Hematopoietic multipotent progenitor cell treated with erythropoietin and hydrocortisone succinate and interleukin-3 and kit ligand, for 8 days (in vitro differentiated cells): ENCODE measurements around the gene RPL26.
"Not testable (repeated sequence)": the region's sequence is repeated elsewhere in the genome, so short reads cannot be mapped to it uniquely, and the experiment has no call there.

Experiments used
- DNase-seq: peaks from one replicate; pipeline ENCODE4 v3.0.0-alpha.2; 2015

Gene RPL26

DNA sequence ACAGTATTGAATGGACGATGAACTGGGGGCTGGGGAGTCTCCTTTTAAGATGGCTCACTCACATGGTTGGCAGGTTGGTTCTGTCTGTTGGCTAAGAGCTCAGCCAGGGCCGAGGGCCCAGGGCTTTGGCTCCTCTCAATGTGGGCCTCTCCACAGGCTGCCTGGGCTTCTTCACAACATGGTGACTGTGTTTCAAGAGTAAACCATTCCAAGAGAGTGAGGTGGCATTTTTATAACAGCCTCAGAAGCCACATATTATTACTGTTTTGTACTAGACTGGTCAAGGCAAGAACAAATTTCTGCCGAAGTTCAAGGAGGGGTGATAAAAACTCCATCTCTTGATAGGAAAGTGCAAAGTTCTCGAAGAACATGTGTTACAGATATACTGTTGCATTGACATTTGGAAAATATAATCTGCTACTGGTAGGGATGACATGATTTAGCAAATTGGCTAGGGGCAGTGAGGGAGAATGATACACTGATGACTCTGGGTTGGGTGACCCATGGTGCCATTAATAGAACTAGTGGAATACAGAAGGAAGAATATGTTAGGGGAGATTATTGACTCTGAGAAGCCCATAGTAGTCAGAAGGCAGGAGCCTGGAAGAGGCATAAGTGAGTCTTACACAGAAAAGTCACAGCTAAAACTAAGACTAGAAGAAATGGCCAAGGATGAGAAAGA is 20.2 kb downstream of the RPL26 start:
- DNase-seq: no peak

DNA sequence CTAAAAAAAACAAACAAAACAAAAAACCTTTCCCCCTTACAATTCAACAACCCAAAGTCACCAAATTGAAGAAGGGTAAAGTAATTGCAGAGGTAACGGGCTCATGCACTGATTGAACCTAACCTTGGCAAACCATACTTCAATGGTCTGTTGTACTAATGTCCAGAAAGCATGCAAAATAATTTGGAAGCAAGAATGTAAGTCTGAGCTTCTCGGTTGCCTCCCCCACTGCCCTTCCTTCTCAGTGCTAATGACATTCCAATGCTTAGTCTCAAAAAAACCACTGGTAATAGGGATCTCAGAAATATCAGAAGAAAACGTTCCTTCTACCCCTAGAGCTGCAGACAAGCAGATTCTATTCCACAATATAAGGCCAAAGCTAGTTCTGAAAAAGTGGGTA is 22.2 kb downstream of the RPL26 start:
- DNase-seq: no peak

DNA sequence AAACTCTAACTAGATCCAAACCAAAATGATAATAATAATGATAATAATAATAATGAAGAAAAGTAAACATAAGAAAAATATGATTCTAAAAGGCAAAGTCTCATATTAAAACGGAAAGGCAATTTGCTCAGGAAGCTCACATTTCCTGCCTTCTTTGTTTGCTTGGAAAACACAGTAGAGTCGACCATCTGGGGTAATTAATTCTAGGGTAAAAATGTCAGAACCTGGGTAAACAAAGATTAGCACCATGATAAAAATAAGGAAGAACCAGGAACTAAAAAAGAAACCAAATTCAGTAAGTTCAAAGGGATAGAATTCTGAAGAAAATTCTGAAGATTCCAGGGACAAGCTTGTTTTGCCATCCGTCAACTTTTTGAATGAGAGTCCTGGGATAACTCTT is 22.7 kb downstream of the RPL26 start:
- DNase-seq: no peak

DNA sequence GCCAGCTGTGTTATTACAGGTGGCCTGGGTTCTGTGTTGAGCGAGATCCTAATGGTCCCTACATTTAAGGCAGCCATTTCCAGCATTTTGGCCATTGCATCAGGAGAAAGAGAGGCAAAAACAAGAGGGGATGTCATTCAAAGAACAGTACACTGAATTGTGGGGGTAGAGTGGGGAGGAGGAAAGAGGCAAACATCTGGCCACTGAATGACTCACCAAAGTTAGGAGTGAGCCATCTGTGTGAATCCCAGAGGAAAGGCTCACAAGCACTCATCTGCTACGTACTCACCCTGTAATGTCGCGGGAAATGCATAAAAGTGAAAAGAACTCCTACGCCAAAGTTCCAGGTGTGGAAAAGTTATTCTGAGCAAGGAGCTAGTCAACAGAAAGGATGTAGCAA is 23.2 kb downstream of the RPL26 start:
- no peak for DNase-seq

DNA sequence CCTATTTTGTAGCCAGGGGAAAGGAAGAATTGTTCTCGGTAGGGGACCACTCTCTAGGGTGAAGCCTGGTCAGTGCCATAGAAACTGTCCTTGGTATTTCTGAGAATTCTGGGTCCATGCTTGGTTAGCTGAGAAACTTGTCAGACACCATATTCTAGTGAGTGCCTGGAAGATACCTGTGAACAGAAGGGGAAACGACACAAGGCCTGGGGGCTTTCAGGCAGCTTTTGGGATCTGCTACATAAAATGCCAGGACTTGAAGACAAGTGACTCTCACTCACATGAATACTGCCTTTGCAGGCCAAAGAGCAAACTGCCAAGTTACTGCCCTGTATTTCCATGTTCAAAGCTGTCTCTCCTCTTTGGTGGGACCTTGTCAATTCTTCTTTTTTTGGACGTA is 25.1 kb downstream of the RPL26 start:
- DNase-seq: no peak

DNA sequence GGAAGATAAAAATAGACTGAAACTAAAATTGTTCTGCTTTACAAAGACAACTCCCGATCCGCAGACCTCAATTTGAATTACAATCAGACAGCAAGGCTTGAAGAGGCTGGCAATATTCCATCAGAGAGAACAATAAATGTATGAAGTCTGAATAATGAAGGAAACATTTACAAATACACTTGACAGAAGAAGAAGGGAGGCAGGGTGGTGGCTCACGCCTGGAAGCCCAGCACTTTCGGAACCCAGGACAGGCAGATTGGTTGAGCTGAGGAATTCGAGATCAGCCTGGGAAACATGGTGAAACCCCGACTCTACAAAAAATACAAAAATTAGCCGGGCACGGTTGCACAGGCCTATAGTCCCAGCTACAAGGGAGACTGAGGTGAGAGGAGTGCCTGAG is 28.8 kb downstream of the RPL26 start:
- DNase-seq: no peak

DNA sequence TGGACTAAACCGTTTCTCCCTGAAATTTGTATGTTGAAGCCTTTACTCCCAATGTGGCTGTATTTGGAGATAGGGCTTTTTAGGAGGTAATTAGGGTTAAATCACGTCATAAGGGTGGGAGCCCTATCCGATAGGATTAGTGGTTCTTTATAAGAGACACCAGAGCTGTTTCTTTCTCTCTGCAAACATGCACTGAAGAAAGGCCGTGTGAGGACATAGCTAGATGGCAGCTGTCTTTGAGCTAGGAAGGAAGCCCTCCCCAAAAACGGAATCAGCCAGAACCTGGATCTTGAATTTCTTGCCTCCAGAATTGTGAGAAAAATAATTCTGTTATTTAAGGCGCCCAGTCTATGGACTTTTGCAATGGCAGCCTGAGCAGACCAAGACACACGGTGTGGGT is 29.3 kb downstream of the RPL26 start:
- no peak for DNase-seq

DNA sequence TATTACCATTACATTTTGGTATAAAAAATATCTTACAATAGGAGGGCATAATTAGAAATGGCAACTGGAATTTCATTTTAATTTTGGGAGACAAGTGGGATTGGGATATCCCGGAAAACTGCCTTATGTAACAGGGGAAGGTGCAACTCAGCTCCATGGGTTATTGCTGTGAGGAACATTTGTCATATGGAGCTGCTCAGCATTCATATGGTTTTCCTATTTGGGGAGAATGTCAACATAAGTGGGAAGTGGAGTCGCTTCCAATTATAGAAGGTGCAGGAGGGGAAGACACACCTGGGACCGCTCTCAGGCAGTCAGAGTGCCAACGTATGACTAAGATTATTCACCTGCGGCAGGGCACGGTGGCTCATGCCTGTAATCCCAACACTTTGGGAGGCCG is 32.7 kb downstream of the RPL26 start:
- DNase-seq: no peak

DNA sequence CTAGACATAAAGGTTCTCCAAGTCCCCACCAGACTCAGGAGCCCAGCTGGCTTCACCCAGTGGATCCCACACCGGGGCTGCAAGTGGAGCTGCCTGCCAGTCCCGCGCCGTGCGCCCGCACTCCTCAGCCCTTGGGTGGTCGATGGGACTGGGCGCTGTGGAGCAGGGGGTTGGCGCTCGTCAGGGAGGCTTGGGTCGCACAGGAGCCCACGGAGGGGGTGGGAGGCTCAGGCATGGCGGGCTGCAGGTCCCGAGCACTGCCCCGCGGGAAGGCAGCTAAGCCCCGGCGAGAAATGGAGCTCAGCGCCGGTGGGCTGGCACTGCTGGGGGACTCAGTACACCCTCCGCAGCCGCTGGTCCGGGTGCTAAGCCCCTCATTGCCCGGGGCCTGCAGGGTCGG is 36.0 kb downstream of the RPL26 start:
- not testable (repeated sequence) for DNase-seq

DNA sequence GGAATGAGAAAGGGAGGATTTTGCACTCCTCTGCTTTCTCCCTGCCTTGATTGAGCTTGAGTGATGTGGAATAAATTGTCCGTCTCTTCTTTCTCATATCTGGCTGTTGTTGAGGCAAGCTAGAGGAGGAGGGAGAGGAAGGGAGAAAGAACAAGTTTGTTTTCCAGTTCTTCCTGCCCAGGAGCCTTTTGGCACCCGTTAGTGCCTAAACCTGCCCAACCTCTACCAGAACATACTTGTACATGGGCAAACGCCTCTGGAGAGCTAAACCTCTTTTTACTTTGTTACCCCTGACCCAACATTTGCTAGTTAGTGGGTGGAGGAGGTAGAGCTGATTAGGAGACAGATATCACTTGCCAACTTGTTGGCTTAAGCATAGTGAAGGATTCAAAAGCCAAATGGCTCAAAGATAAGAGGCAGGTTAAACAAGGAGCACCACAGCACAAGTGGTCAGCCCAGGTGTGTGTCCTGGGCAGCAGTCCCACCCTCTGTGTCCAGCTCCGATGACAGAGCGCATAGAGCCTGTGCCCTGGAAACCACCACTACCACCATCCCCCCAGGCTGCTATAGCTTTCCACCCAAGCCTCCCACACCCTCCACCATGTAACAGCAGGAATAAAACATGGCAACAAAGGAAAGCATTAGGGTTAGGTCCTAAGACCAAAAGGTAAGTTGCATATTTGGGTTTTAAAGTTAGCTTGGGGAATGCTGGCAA is 36.9 kb downstream of the RPL26 start:
- no peak for DNase-seq

DNA sequence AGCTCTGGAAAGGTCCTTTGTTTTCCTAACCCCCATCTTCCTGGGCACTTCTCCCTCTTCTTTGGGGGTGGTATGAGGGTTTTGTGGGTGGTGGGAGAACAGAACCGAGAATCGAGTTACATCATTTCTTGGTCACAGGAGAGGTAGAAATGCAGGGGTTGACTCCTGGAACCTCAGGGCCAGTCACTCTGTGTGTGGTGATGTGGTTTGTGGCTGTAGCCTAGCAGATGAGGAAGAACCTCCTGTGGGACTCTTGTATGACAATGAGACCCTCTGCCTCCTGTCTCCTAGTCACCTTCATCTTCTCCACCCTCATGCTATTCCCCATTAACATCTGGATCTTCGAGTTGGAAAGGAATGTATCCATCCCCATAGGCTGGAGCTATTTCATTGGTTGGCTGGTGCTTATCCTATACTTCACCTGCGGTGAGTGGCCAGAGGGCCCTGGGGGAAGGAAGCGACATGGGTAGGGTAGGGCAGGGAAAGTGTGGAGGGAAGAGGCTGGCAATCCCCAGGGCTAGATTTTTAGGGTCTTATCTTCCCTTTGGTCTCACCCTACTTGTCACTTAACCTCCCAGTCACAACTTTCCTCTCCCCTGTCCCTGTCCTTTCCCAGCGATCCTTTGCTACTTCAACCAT is 37.8 kb downstream of the RPL26 start:
- DNase-seq: no peak

DNA sequence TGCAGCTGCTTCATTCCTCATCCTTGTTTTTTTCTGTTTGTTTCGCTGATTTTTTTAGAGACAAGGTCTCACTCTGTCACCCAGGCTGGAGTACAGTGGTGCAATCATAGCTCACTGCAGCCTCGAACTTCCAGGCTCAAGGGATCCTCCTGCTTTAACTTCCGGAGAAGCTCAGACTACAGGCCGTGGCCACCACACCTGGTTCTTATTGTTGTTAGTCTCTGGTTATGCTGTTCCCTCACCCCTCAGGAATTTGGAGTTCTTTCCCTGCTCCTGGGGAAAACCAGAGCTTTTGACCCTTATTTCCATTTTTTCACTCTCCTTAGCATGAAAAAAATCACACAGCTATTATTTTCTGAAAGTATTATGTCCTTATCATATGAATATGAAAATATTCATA is 41.5 kb downstream of the RPL26 start:
- DNase-seq: no peak

DNA sequence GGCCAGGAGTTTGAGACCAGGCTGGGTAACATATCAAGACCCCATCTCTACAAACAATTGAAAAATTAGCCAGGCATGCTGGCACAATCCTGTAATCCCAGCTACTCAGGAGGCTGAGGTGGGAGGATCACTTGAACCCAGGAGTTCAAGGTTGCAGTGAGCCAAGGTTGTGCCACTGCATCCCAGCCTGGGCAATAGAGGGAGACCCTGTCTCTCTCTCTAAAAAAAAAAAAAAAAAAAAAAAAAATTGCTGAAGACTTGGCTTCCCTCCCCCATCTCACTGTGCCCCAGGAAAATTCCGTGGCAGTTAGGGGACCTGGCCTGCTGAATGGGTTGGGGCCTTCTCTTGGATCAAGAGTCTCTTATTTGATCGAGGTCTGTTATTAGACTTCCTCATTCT is 43.5 kb downstream of the RPL26 start, which contains the start of gene ODF4:
ODF4 (plus strand) TSS at position 301 of the 400 bp plus-strand sequence. CDS start 212 bp downstream, outside the sequence.
- no peak for DNase-seq

DNA sequence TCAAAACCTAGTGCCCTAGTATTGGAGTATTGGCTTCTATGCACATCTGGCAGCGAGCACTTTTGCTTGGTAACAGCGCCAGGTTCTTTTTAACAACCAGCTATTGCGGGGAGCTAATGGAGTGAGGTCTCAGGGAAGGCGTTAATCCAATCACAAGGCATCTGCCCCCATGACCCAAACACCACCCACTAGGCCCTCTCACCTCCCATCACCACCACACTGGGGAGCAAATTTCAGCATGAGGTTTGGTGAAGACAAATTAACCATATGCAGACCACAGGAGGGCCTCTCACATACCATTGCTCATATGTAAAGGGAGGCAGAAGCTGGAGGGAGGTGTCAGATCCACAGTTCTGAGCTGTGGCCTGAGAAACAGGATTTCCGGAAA is 44.2 kb downstream of the RPL26 start:
- no peak for DNase-seq

DNA sequence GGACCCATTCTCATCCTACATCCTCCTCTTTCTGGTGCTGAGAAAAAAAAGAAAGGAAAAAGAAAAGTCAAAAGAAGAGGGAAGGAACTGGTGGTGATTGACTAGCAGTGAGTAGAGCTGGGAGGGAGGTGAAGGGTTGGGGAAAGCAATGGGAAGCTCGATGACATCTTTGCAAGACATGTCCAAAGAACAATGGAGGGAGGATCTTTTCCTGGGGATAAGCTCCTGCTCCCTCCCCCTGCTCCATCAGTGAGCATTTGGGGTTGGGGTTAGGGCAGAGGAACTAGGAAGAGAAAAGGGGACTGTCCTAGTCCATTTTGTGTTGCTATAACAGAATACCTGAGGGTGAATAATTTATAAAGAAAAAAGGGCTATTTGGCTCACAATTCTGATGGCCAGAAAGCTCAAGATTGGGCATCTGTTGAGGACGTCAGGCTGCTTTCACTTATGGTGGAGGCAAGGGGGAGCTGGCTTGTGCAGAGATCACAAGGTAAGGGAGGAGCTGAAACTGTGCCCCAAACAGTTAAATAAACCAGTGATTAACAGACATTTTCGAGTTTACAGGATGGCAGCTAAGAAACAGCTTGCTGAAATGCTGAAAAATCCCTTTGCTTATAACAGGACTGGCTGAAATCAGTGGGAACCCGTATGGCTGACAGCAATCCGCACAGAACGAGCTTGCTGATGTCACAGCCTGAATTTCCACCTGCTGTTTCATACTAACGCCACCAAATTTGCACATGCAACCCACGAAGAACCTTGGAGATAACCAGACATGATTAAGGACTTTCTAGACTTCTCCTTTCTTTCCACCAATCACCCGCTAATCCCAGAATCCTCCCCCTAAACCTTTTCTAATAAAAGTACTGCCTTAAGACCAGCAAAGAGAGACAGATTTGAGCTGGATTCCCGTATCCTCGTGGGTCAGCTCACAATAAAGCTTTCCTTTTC is 44.9 kb downstream of the RPL26 start:
- DNase-seq: peak; percentile 38

DNA sequence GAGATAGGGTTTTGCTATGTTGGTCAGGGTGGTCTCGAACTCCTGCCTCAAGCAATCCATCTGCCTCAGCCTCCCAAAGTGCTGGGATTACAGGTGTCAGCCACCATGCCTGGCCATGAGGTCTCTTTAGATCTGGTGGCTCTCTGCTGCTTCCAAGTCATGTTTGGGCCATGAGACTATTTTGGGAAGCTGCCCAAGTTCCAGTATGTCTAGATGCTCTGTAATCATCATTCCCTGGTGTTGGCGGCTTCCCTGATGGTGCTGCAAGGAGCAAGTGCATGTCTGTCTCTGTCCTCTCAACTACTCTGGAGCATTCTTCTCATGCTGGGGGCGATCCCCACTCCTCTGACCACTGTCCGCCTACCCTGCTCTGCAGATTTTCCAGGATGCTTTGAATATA is 49.7 kb downstream of the RPL26 start:
- no peak for DNase-seq

DNA sequence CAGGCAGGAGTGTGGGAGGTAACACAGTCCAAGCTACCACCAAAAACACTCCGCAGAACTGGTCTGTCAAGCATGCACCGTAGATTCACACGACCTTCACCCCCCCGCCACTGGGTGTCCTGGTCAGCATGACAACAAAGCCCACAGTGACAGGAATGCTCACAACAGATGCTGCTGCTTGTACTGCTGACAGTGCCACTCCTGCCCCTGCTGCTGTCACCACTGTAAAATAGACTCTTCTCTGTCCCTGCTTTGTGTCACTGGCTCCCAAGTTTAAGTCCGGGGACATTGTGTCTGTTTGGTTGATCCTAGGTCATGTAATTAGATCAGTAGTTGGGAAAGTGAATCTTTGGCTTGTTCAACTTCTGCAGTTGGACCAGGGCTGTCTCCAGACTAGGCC is 50.3 kb downstream of the RPL26 start:
- no peak for DNase-seq

DNA sequence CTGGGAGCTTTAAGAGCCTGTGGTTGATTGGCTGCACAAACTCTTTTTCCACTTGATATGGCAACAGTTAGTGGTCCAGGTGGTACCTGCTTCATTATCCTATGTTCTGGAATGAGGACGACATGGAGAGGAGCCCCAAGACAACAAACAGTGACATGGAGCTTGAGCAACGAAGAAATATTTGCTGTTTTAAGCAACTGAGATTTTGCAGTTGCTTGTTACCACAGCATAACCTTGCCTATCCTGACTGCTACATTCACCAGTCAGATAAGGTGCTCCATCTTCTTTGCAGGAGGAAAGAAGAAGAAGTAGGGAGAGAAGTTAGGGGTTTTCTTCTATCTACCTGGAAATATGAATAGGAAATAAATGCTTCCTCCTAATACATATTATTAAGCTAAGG is 50.9 kb downstream of the RPL26 start:
- DNase-seq: no peak
